Measurements from ENCODE around the gene ZMPSTE24. TPM values are rescaled to one million over a fixed set of nuclear protein-coding genes. Genes with fewer than 3 reads are reported as not detected.

ZMPSTE24 gene
- total RNA-seq, 3 donors from 2014 or later (not counting 1 experiment from before 2014, with no cell fraction given) = 15.3 to 19.5 (median 19.3) TPM

DNA sequence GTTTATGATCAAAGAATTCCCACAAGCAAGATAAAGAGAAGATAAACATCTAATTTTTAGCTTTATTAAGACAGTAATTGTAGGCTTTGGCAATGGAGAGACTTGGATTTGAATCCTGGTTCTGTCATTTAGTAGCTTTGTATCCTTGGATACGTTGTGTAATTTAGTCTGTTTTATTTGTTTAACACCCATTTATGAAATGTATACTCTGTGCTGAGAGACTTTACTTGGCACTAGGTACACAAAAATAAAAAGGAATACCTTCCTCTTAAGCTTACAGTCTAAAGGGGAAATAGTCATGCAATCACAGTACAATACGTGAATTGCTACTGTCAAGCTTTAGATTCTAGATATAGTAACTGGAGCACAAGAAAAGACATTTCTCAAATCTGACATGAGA, 23.8 kb downstream of the ZMPSTE24 start:
- Mint-ChIP-seq H3K36me3 (peaks cover 6% of the 10 kb centered on the region), H3K4me1 (no peaks in the 10 kb centered on the region), H3K4me3 (no peak overlapping the region), H3K27ac (no peak overlapping the region), H3K9me3 (no peaks in the 10 kb centered on the region), H3K27me3 (ENCODE audit: low read depth in 2 of 2) (no peaks in the 10 kb centered on the region)
- H3K4me1 ChIP-seq (ENCODE audit: control insufficient read depth, insufficient read depth, low read length) = no peaks in the 10 kb centered on the region
- H3K4me3 ChIP-seq (ENCODE audit: low read length) = no peak overlapping the region
- no peaks in the 10 kb centered on the region for H3K9me3 ChIP-seq (ENCODE audit: control insufficient read depth, insufficient read depth, low read length)
- ATAC-seq = no peak
- no peak overlapping the region for H3K27ac ChIP-seq (ENCODE audit: low read length)
- peaks cover 25% of the 10 kb centered on the region for H3K36me3 ChIP-seq (ENCODE audit: control insufficient read depth, insufficient read depth, low read length)
- TF ChIP-seq, protein P1, sequence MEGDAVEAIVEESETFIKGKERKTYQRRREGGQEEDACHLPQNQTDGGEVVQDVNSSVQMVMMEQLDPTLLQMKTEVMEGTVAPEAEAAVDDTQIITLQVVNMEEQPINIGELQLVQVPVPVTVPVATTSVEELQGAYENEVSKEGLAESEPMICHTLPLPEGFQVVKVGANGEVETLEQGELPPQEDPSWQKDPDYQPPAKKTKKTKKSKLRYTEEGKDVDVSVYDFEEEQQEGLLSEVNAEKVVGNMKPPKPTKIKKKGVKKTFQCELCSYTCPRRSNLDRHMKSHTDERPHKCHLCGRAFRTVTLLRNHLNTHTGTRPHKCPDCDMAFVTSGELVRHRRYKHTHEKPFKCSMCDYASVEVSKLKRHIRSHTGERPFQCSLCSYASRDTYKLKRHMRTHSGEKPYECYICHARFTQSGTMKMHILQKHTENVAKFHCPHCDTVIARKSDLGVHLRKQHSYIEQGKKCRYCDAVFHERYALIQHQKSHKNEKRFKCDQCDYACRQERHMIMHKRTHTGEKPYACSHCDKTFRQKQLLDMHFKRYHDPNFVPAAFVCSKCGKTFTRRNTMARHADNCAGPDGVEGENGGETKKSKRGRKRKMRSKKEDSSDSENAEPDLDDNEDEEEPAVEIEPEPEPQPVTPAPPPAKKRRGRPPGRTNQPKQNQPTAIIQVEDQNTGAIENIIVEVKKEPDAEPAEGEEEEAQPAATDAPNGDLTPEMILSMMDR (IDR thresholded peaks at IDR 0.05) = no peak
- 100% methylated on average over 1 of the region's 2 CpGs for WGBS (ENCODE audit: insufficient coverage)
- DNase-seq = no peak
- intact Hi-C loops (cut with micrococcal nuclease) = no loop called here
- no peaks in the 10 kb centered on the region for H3K27me3 ChIP-seq (ENCODE audit: control insufficient read depth, insufficient read depth, low read length)

DNA sequence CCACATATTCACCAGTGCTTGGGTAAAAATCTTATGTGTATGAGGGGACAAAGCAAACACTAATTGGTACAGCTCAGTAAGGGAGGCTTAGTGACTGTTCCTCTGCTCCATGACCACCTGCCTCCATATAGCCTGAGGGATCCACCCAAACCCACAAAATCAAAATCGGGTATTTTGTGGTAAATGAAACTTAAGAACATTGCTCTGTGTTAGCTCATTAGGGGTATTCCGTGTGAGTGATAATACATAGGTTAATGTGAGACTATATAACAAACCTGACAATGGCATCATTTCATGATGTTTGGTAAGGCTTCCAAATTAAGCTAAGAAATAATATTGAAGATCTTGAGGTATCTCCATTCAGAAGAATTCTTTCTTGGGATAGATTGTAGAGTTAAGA, 33.3 kb downstream of the ZMPSTE24 start:
- peaks cover 20% of the 10 kb centered on the region for H3K36me3 Mint-ChIP-seq
- peaks cover 43% of the 10 kb centered on the region for H3K36me3 ChIP-seq (ENCODE audit: control insufficient read depth, insufficient read depth, low read length)
- H3K9me3 Mint-ChIP-seq = no peaks in the 10 kb centered on the region

DNA sequence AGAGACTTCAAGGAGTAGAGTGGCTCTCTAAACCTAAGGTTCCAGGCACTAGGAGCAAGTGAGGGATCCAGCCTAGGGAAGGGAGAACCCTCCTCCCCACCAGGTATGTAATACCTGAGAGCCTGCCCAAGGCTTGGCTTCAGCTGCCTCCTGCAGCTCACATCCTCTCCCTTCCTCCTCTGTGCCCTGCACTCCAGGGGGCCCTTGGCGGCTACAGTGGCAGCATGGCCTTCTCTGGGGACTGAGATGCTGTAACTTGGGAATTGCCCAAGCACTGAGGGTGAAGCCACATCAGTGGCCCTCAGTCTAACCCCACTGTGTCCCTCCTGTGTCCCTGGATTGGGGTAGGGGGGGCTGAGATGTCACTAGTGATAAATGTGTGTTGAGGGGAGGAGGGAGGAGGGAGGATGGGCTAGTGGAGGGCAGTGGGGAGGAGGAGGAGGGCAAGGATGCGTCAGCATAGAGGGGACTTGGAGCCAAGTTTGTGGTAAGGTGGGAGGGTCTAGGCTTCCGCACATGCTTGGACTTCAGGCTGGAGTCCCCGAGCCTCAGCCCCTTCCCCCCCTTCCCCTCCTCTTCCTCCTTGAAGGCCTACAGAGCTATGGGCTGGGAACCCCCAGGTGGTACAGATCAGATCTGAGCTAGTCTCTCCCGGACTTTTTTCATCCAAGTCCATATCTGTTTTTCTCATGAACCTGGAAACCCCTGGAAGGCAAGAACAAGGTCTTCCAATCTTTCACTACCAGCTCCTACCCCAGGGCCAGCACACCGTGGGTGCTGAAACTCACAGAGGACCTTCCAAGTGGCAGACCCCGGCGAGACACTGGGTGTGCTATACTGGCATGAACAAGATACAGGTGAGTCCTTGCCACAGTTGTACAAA, 41.6 kb downstream of the ZMPSTE24 start:
- TF ChIP-seq, protein P1 (IDR thresholded peaks at IDR 0.05) = no peak
- Histone ChIP-seq H3K9me3 (ENCODE audit: control insufficient read depth, insufficient read depth, low read length) (no peaks in the 10 kb centered on the region), H3K4me1 (ENCODE audit: control insufficient read depth, insufficient read depth, low read length) (no peaks in the 10 kb centered on the region), H3K27ac (ENCODE audit: low read length) (no peak overlapping the region), H3K4me3 (ENCODE audit: low read length) (no peak overlapping the region), H3K36me3 (ENCODE audit: control insufficient read depth, insufficient read depth, low read length) (no peaks in the 10 kb centered on the region), H3K27me3 (ENCODE audit: control insufficient read depth, insufficient read depth, low read length) (no peaks in the 10 kb centered on the region)
- ATAC-seq (no peak), DNase-seq (no peak)
- no peaks in the 10 kb centered on the region for H3K4me1 Mint-ChIP-seq
- intact Hi-C loops (cut with micrococcal nuclease) = no loop called here
- H3K27ac Mint-ChIP-seq = no peak overlapping the region
- no peaks in the 10 kb centered on the region for H3K9me3 Mint-ChIP-seq
- no peaks in the 10 kb centered on the region for H3K27me3 Mint-ChIP-seq (ENCODE audit: low read depth in 2 of 2)
- 41% methylated on average over 8 of the region's 8 CpGs for WGBS (ENCODE audit: insufficient coverage)
- H3K4me3 Mint-ChIP-seq = no peak overlapping the region
- H3K36me3 Mint-ChIP-seq = no peaks in the 10 kb centered on the region

More for the DNA sequence above, 33.3 kb downstream of the ZMPSTE24 start:
- WGBS (ENCODE audit: insufficient coverage) = no CpG with 5 or more reads among the region's 2 CpGs
- Histone ChIP-seq H3K4me1 (ENCODE audit: control insufficient read depth, insufficient read depth, low read length) (no peaks in the 10 kb centered on the region), H3K27me3 (ENCODE audit: control insufficient read depth, insufficient read depth, low read length) (no peaks in the 10 kb centered on the region), H3K27ac (ENCODE audit: low read length) (no peak overlapping the region), H3K9me3 (ENCODE audit: control insufficient read depth, insufficient read depth, low read length) (no peaks in the 10 kb centered on the region), H3K4me3 (ENCODE audit: low read length) (no peak overlapping the region)
- no peak for DNase-seq
- Mint-ChIP-seq H3K27me3 (ENCODE audit: low read depth in 2 of 2) (no peaks in the 10 kb centered on the region), H3K27ac (peak overlapping the region in 1 of 2 donors; percentile 68), H3K4me3 (no peak overlapping the region), H3K4me1 (peaks cover 4 to 5% of the 10 kb centered on the region in 2 donors)
- no peak for ATAC-seq
- intact Hi-C loops (cut with micrococcal nuclease) = no loop called here
- TF ChIP-seq, protein P1 (IDR thresholded peaks at IDR 0.05) = no peak

DNA sequence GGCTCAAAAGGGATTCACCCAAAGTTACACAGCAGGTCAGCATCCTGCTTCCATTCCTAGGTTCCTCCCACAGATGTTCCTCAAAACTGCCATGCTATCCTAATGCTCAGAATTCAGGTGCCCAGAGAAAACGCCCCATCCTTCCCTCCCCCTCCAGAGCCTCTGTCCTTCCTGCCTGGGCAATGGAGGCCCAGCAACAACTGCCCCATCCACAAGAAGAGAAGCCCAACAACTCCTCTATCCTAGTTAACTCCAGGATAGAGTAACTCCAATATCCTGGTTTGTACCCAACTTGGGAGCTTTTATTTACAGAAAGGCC, 42.2 kb downstream of the ZMPSTE24 start:
- ATAC-seq (no peak), DNase-seq (no peak)
- 67% methylated on average over 1 of the region's 1 CpG for WGBS (ENCODE audit: insufficient coverage)
- no peaks in the 10 kb centered on the region for H3K36me3 ChIP-seq (ENCODE audit: control insufficient read depth, insufficient read depth, low read length)
- H3K4me1 ChIP-seq (ENCODE audit: control insufficient read depth, insufficient read depth, low read length) = no peaks in the 10 kb centered on the region
- Mint-ChIP-seq H3K4me3 (no peak overlapping the region), H3K27me3 (ENCODE audit: low read depth in 2 of 2) (no peaks in the 10 kb centered on the region), H3K9me3 (no peaks in the 10 kb centered on the region), H3K27ac (no peak overlapping the region), H3K36me3 (no peaks in the 10 kb centered on the region), H3K4me1 (no peaks in the 10 kb centered on the region)
- intact Hi-C loops (cut with micrococcal nuclease) = no loop called here
- no peaks in the 10 kb centered on the region for H3K27me3 ChIP-seq (ENCODE audit: control insufficient read depth, insufficient read depth, low read length)
- H3K27ac ChIP-seq (ENCODE audit: low read length) = no peak overlapping the region
- no peaks in the 10 kb centered on the region for H3K9me3 ChIP-seq (ENCODE audit: control insufficient read depth, insufficient read depth, low read length)
- no peak overlapping the region for H3K4me3 ChIP-seq (ENCODE audit: low read length)
- TF ChIP-seq, protein P1 (IDR thresholded peaks at IDR 0.05) = no peak
